NCI-H510A (cell line): ENCODE data around the gene THADA.
"Not testable (repeated sequence)": the region's sequence is repeated elsewhere in the genome, so short reads cannot be mapped to it uniquely, and the experiment has no call there.

Source experiments
- DNase-seq: peaks from one replicate; lab custom pipeline; 2025; lab: John Stamatoyannopoulos, UW

The THADA gene

DNA sequence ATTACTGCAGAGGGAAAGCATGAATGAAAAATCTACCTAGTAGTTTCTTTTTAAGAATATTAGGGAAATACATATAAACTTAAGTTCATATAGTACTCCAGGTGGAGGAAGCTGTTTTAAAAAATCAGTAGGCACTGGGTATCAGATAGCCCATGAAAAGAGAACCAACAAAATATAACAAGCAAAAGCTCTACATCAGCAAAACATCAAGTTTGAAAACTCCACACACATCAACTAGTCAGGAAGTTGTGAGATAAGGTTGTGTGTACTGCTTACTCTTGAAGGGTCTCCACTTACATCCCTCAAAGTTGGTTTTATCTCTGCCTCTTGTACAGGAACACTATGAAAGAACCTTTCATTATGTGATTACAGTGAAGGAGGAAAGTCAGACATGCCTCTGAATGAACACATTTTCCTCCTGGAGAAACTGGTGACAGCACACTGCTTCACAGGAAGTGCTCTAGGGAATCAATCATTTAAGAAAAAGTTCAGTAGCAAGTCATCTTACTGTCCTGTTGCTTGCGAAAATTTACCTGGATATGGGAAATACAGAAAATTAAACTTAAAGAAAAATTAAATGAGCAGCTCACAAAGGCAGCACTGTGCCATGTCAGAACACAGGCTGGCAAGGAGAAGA lies 57.7 kb downstream of the THADA start:
- DNase-seq: no peak

GRCh38 chr2:43537137-43537536 lies 58.7 kb downstream of the THADA start:
- DNase-seq: no peak

DNA sequence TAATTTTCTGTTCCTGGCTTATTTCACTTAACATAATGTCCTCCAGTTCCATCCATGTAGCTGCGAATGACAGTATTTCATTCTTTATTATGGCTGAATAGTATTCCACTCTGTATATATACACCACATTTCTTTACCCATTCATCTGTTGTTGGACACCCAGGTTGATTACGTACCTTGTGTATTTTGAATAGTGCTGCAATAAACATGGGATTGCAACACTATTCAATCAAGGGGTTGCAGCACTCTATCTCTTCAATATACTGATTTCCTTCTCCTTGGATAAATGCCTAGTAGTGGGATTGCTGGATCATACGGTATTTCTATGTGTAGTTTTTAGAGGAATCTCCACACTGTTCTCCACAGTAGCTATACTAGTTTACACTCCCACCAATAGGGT lies 61.3 kb downstream of the THADA start:
- DNase-seq: no peak

GRCh38 chr2:43532572-43532971 lies 63.3 kb downstream of the THADA start:
- DNase-seq: not testable (repeated sequence)

DNA sequence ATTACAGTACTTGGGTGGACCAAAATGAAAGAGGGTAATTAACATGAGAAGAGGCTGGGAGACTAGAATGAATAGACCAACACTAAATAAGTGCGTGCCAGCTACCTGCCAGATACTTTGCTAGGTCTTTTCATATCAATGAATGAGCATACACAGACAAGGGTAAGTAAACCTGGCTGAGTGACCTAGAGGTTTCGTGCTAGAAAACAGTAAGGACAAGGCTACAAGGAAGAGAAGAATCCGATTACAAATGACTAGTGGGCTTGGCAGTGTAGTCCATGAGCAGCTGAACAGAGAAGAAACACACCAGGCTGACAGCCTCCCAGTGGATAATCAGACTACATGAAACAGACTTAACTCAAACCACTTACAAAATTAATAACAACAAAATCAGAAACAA lies 64.6 kb downstream of the THADA start:
- no peak for DNase-seq

GRCh38 chr2:43526994-43527393 lies 68.8 kb downstream of the THADA start:
- DNase-seq: no peak

DNA sequence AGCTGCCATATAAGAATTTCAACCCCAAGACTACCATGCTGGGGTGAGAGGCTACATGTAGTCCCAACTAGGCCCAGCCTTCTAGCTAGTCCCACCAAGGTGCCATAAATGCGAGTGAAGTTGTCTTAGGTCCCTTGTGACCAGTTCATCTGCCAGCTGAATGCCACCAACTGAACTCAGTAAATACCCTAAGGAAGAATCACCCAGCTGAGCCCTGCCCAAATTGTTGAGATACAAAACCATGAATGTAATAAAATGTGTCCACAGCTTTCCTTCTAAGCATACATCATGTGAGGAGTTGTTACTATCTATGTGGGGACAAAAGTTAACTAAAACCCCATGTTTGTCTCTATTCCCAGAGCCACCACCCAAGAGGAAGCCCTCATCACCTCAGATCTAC lies 70.3 kb downstream of the THADA start:
- no peak for DNase-seq

DNA sequence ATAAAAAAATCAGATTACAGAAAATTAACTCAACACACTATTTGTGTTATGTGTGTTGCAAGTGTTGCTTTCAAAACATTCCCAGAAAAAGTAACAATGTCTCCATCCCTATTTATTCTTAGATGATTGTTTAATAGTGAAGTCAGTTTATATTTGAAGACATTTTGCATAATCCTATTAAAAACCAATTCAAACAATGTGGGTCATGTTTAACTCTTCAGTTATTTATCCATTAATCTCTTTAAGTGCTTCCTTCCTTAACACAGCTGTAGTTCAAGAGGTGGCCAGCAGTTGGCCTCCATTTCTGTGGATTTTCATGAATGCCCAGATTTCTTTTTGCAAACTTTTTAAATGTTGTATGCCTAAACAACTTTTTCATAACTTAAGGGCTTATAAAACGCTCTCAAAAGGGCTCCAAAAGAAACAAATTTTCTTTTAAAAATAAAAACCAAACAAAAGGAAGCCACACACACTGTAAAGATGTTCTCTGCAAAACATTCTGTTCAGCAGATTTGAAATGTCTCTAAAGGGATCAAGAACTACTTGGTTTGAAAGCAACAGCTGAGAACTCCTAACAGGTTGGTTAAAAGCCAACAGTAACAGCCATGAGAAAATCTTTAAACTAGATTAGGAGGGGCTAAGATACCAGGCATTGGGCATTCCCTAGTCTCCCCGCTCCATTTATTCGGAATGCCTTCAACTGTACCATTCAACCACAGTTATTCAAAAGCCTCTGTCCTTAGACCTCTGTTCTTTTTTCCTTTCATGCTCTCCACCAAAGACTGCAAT lies 71.5 kb downstream of the THADA start:
- DNase-seq: no peak

- DNase-seq: no peak
These were observed 73.7 kb downstream of the THADA start for GRCh38 chr2:43522177-43522576.

GRCh38 chr2:43521568-43521967 lies 74.3 kb downstream of the THADA start:
- DNase-seq: no peak

- DNase-seq: no peak
These were observed 74.9 kb downstream of the THADA start for GRCh38 chr2:43520919-43521318.

GRCh38 chr2:43519643-43520221 lies 76.1 kb downstream of the THADA start:
- DNase-seq: no peak

- DNase-seq: no peak
These were observed 77.1 kb downstream of the THADA start for GRCh38 chr2:43518718-43519117.

DNA sequence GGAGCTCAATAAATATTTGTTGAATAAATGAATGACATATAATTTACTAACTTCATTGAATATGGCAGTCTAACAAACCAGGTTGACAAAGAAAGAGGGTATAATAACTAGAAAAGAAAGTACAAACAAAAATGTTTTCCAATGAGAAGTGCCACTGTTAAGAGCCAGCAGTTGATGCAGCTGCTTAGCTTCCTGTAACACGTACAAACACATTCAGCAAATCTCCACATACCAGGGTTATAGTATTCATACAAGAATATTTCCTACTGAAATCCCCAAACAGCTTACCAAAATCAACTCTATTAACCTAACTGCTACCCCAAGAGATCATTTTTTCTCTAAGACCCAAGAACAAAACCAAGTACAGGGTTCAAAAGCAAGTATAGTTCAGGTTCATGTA lies 77.7 kb downstream of the THADA start:
- DNase-seq: no peak

DNA sequence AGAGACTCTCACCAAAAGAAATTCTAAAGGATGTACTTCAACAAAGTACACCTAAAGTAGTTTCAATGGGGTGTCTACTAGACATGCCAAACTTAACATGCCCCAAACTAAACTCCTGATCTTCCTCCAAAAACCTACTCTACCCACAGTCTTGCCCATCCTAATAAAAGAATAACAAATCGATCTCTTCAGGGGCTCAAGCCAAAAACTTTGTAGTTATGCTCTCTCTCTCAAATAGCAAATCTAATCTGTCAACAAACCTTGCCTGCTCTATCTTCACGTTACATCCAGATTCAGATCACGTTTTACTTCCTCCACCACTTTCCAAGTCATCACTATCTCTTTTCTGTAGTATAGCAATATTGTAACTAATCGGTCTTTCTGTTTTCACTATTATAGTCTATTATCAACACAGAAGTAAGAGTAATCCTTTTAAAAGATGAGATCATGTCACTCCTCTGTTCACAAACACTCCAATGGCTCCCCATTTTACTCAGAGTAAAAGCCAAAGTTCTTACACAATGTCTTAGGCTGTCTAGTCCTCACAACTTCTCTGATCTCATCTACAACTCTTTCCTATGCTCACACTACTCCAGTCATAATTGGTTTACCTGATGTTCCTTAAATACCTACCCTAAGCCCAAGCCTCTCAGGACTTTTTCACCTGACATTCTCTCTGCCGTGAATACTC lies 79.9 kb downstream of the THADA start:
- no peak for DNase-seq

DNA sequence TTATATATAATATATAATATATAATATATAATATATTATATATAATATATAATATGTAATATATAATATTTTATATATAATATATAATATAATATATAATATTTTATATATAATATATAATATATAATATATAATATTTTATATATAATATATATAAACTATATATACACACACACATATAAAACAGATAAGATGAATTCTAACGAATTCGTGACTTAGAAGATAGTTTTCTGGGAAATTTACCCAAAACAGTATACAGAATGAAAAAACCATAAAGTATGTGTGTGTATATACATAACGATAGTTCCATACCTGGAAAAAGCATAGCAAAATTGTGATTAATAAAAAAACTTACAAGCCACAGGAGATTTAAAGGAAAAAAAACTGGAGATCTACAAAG lies 80.6 kb downstream of the THADA start:
- no peak for DNase-seq

GRCh38 chr2:43513796-43514195 lies 82.0 kb downstream of the THADA start:
- no peak for DNase-seq

- DNase-seq: no peak
These were observed 82.6 kb downstream of the THADA start for GRCh38 chr2:43513216-43513615.

DNA sequence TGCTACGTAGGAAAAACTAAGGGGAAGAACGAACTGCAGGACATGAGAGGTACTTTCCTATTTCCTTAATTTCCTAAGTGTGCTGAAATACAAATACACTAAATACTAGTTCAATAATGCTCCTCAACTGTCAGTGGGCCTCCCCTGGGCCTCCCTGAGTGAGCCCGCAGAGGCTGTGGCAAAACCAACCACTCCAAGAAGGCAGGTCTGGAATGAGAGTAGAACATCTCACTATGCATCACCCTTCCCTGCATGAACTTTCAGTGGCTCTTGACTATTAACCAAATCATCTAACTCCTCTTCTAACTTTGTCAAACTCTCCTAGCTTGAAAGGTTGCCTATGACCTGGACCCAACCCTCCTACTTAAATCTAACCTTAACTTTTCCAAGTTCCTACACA lies 84.6 kb downstream of the THADA start:
- DNase-seq: no peak

- DNase-seq: no peak
These were observed 86.0 kb downstream of the THADA start for GRCh38 chr2:43509886-43510285.

- DNase-seq: no peak
These were observed 87.6 kb downstream of the THADA start for GRCh38 chr2:43508209-43508608.

- no peak for DNase-seq
These were observed 88.7 kb downstream of the THADA start for GRCh38 chr2:43507137-43507536.

GRCh38 chr2:43495727-43496126 lies 100.1 kb downstream of the THADA start:
- DNase-seq: no peak
